Osteocyte (in vitro differentiated cells): ENCODE measurements around the gene MRPS16. TPM values are rescaled to one million over a fixed set of nuclear protein-coding genes. Genes with fewer than 3 reads are reported as not detected.
"Not testable (repeated sequence)": the region's sequence is repeated elsewhere in the genome, so short reads cannot be mapped to it uniquely, and the experiment has no call there.

Experiments
- DNase-seq: peaks from one replicate; pipeline ENCODE4 v3.0.0; 2021; ENCODE audit warnings: mixed read lengths; ENCODE audit not compliant: unreplicated experiment; ENCODE audit errors: extremely low spot score
- H3K27ac Mint-ChIP-seq: one replicate; pipeline ENCODE4 v1.8.0; 2021; ENCODE audit warnings: mild to moderate bottlenecking, mixed read lengths; ENCODE audit not compliant: unreplicated experiment
- H3K27me3 Mint-ChIP-seq: one replicate; pipeline ENCODE4 v1.8.0; 2021; ENCODE audit warnings: mixed read lengths; ENCODE audit not compliant: unreplicated experiment
- H3K36me3 Mint-ChIP-seq: one replicate; pipeline ENCODE4 v1.8.0; 2021; ENCODE audit warnings: mixed read lengths; ENCODE audit not compliant: unreplicated experiment
- H3K4me1 Mint-ChIP-seq: one replicate; pipeline ENCODE4 v1.8.0; 2021; ENCODE audit warnings: mixed read lengths; ENCODE audit not compliant: unreplicated experiment
- H3K4me3 Mint-ChIP-seq: one replicate; pipeline ENCODE4 v1.8.0; 2021; ENCODE audit warnings: mild to moderate bottlenecking, moderate library complexity, mixed read lengths; ENCODE audit not compliant: unreplicated experiment
- H3K9me3 Mint-ChIP-seq: one replicate; pipeline ENCODE4 v1.8.0; 2021; ENCODE audit warnings: mixed read lengths; ENCODE audit not compliant: unreplicated experiment
- CTCF ChIP-seq: fragments of 200-600 bp; sonication (generic); IDR thresholded peaks from 2 replicates; pipeline ENCODE4 v1.5.0; 2021; ENCODE audit warnings: antibody characterized with exemption, mild to moderate bottlenecking, moderate library complexity
- total RNA-seq: library from RNA; stranded (reverse); gene quantifications from 2 replicates; pipeline ENCODE4 v1.2.1, GENCODE V29; 2021

The MRPS16 gene
- total RNA-seq, 1 donor from 2014 or later = 78.6 TPM

GRCh38 chr10:73261362-73261995, 9.0 kb upstream of the MRPS16 start:
- no peak for TF ChIP-seq CTCF
- no peak for DNase-seq
- H3K27ac Mint-ChIP-seq = peak overlapping the region; percentile 8
- H3K27me3 Mint-ChIP-seq = peaks cover 14% of the 10 kb centered on the region
- H3K9me3 Mint-ChIP-seq = peaks cover 10% of the 10 kb centered on the region
- H3K4me1 Mint-ChIP-seq = peaks cover 12% of the 10 kb centered on the region
- H3K36me3 Mint-ChIP-seq = no peaks in the 10 kb centered on the region
- no peak overlapping the region for H3K4me3 Mint-ChIP-seq

- not testable (repeated sequence) for H3K4me1 Mint-ChIP-seq, H3K4me3 Mint-ChIP-seq, DNase-seq, H3K27me3 Mint-ChIP-seq, H3K27ac Mint-ChIP-seq, H3K36me3 Mint-ChIP-seq
- H3K9me3 Mint-ChIP-seq = peaks cover 10% of the 10 kb centered on the region
Measured at GRCh38 chr10:73258612-73259011, 6.2 kb upstream of the MRPS16 start.

GRCh38 chr10:73253225-73253555, 746 bp upstream of the MRPS16 start:
- Mint-ChIP-seq H3K27me3 (no peaks in the 10 kb centered on the region), H3K9me3 (peaks cover under 1% of the 10 kb centered on the region), H3K4me1 (peaks cover 24% of the 10 kb centered on the region), H3K27ac (peak overlapping the region; percentile 95), H3K4me3 (peak overlapping the region; percentile 95), H3K36me3 (peaks cover 16% of the 10 kb centered on the region)
- TF ChIP-seq CTCF = no peak
- no peak for DNase-seq

GRCh38 chr10:73251683-73252444, 580 bp downstream of the MRPS16 start:
- no peak for DNase-seq
- H3K4me3 Mint-ChIP-seq = peak overlapping the region; percentile 95
- H3K27ac Mint-ChIP-seq = peak overlapping the region; percentile 95
- no peaks in the 10 kb centered on the region for H3K27me3 Mint-ChIP-seq
- H3K4me1 Mint-ChIP-seq = peaks cover 33% of the 10 kb centered on the region
- no peak for TF ChIP-seq CTCF
- peaks cover 16% of the 10 kb centered on the region for H3K36me3 Mint-ChIP-seq
- H3K9me3 Mint-ChIP-seq = no peaks in the 10 kb centered on the region

- no peak for TF ChIP-seq CTCF
- no peaks in the 10 kb centered on the region for H3K27me3 Mint-ChIP-seq
- peaks cover 58% of the 10 kb centered on the region for H3K4me1 Mint-ChIP-seq
- H3K36me3 Mint-ChIP-seq = peaks cover 33% of the 10 kb centered on the region
- no peak for DNase-seq
- peak overlapping the region; percentile 87 for H3K27ac Mint-ChIP-seq
- peak overlapping the region; percentile 94 for H3K4me3 Mint-ChIP-seq
- H3K9me3 Mint-ChIP-seq = no peaks in the 10 kb centered on the region
Measured at GRCh38 chr10:73248259-73248724, 4.2 kb downstream of the MRPS16 start.
